ENCODE data around the gene BLACAT1.

Gene BLACAT1

DNA sequence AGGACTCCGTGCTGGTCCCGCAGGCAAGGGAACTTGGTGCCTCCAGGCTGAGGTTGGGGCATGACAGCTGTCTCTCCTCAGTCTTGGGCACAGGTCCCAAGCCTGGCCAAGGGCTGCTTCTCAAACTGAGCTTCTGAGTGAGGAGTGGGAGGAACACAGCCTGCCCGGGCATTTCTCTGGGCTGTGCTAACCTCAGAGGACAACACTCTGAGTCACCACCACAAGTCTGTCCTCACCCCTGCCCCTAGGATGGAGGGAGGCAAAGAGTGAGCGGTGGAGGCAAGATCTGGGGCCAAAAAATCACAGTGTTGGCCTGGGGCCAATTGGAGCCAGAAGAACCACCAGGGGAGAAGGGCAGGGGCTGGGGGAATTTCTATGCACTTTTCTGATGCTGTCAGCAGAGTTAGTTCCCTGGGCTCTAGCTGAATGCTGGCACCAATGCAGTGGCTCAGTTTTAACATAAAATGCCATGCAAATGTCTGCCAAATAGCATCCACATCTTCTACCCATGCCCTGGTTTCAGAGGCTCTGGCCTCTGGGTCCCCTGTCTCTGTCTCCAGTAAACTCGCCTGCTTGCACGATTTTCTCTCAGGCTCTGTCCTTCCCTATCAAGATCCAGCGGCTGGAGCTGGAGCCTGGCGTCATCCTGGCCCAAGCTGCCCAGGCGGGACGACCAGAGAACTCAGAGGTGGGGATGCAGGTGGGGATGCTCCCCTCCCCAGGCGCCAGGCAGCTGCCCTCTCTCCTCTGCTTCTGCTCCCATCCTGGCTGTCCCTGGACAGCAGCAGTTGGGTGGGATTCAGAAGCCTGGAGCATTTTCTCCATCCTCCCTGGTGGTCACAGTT, 37.6 kb upstream of the BLACAT1 start:
- TF ChIP-seq, protein P1, sequence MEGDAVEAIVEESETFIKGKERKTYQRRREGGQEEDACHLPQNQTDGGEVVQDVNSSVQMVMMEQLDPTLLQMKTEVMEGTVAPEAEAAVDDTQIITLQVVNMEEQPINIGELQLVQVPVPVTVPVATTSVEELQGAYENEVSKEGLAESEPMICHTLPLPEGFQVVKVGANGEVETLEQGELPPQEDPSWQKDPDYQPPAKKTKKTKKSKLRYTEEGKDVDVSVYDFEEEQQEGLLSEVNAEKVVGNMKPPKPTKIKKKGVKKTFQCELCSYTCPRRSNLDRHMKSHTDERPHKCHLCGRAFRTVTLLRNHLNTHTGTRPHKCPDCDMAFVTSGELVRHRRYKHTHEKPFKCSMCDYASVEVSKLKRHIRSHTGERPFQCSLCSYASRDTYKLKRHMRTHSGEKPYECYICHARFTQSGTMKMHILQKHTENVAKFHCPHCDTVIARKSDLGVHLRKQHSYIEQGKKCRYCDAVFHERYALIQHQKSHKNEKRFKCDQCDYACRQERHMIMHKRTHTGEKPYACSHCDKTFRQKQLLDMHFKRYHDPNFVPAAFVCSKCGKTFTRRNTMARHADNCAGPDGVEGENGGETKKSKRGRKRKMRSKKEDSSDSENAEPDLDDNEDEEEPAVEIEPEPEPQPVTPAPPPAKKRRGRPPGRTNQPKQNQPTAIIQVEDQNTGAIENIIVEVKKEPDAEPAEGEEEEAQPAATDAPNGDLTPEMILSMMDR (IDR thresholded peaks at IDR 0.05; ENCODE audit: insufficient read depth, low read depth, low read length, missing control alignments), result no peak
- no peak for DNase-seq (ENCODE audit: low read depth)
- no peak overlapping the region for H3K4me3 ChIP-seq (ENCODE audit: low read depth, low read length)

DNA sequence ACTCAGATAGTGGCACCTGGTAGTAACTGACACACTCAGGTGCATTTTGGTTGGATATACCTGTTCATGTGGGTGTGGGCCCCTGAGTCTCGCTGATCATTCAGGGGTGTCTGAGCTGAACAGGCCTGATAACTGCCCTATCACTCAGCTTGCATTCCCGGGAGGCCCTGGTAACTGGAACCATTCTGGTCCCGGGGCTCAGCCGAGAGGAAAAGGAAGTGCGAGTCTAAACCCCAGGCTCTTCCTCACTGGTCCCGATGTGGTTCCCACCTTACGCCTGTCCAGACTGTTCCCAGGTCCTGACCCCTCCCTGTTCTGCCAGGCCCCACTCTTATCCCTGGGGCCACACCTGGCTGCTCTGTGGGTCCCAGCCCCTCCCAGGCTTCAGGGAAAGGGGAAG, 36.9 kb upstream of the BLACAT1 start:
- H3K4me3 ChIP-seq (ENCODE audit: low read depth, low read length), result no peak overlapping the region
- no peak for DNase-seq (ENCODE audit: low read depth)
- TF ChIP-seq, protein P1 (IDR thresholded peaks at IDR 0.05; ENCODE audit: insufficient read depth, low read depth, low read length, missing control alignments), result no peak

DNA sequence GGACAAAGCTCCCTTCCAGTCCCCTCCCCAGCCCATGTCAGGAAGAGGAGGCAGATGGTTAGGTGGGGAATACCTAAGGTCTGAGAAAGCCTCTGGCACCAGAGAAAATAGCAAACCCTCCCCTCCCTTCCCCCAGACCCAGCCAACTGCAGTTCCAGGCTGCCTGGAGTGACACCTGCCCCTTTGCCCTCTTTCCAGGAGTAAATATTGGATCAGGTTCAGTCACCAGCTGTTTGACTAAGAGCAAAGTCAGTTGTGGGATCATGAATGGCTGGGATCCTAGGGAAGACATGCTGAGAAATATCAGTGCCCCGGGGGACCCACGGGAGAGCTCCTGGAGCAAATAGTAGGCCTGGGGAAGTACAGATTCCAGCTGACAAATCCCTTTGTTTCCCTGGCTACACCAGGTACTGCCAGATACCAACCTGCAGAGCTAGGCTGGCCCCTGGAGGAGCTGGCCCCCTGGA, 36.4 kb upstream of the BLACAT1 start:
- no peak overlapping the region for H3K4me3 ChIP-seq (ENCODE audit: low read depth, low read length)
- TF ChIP-seq, protein P1 (IDR thresholded peaks at IDR 0.05; ENCODE audit: insufficient read depth, low read depth, low read length, missing control alignments), result no peak
- no peak for DNase-seq (ENCODE audit: low read depth)

DNA sequence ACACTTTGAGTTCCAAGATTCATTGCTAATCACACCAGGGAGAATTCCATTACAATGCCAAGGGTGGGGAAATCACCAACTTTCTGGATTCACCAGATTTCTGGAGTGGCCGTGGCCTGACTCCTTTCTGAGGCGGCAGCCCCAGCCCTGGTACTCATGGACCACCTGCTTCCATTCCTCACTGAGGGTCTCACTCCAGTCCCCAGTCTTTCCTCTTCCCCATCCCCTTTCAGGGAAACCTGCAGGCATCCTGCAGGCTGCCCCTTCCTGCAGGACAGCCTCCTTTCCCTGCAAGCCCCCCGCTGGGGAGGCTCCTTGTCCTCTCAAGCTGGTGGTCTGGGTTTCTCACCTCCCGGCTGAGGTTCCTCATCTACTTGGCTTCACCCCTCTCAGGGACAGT, 35.9 kb upstream of the BLACAT1 start:
- H3K4me3 ChIP-seq (ENCODE audit: low read depth, low read length), result no peak overlapping the region
- TF ChIP-seq, protein P1 (IDR thresholded peaks at IDR 0.05; ENCODE audit: insufficient read depth, low read depth, low read length, missing control alignments), result no peak
- DNase-seq (ENCODE audit: low read depth), result no peak

DNA sequence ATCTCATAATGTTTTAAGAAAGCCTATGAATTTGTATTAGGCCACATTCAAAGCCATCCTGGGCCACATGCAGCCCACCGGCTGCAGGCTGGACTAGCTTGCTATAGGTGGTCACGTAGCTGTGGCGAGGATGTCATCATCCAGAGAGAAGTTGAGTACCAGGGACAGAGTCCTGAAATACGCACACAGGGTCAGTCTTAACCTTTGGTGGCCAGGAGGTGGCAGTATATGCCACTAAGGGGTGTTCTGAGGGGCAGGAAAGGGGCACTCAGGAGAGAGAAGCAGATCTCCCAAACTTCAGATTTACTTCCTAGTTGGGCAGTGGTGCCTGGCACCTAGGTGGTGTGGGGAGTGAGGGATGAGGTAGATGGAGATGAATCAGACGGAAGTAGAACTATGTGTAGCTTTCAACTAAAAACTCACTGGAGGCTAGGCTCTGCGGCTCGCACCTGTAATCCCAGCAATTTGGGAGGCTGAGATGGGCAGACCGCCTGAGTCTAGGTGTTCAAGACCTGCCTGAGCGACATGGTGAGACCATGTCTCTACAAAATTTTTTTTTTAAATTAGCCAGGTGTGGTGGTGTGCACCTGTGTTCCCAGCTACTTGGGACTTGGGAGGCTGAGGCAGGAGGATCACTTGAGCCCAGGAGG, 32.4 kb upstream of the BLACAT1 start:
- no peak overlapping the region for H3K4me3 ChIP-seq (ENCODE audit: low read depth, low read length)
- TF ChIP-seq, protein P1 (IDR thresholded peaks at IDR 0.05; ENCODE audit: insufficient read depth, low read depth, low read length, missing control alignments), result peak; percentile 77
- peak; percentile 59 for DNase-seq (ENCODE audit: low read depth)

DNA sequence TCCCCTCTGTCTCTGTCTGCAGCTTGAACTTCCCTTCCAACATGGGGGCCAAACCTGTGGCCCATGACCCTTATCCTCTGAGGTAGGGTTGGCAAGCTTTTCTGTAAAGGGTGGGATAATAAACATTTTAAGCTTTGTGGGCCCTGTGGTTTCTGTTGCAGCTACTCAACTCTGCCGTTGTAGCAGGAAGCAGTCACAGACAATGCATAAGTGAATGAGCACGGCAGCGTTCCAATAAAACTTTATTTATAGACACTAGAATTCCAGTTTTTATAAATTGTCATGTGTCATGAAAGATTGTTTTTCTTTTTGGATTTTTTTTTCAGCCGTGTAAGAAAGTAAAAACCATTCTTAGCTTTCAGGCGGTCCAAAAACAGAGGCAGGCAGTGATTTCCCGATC, 30.4 kb upstream of the BLACAT1 start:
- DNase-seq (ENCODE audit: low read depth), result no peak
- TF ChIP-seq, protein P1 (IDR thresholded peaks at IDR 0.05; ENCODE audit: insufficient read depth, low read depth, low read length, missing control alignments), result no peak
- H3K4me3 ChIP-seq (ENCODE audit: low read depth, low read length), result no peak overlapping the region
